HS-27A (cell line): ENCODE measurements around the gene ANKRD34A.

ENCODE experiments used
- DNase-seq: peaks from one replicate; pipeline ENCODE4 v3.0.0-alpha.2; 2012; ENCODE audit warnings: low read depth, missing footprints

The ANKRD34A gene

GRCh38 chr1:145964328-145965118 is at the start of gene ANKRD34A, which contains the start of gene POLR3GL:
Gene ANKRD34A (minus strand): TSS chr1:145964575. CDS start chr1:145961759, 2,816 bp downstream.
Gene POLR3GL (plus strand): TSS chr1:145964690. CDS start chr1:145974866, 10,176 bp downstream.
- DNase-seq = peak; percentile 82

DNA sequence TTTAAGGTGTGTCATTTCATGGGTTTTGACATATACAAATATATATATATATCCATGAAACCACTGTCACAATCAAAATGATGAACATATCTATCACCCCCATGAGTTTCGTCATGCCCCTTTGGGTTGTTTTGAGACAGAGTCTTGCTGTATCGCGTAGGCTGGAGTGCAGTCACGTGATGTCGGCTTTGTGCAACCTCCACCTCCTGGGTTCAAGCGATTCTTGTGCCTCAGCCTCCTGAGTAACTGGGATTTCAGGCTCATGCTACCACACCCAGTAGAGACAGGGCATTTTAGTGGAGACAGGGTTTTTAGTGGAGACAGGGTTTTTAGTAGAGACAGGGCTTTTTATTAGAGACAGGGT is 49.2 kb upstream of the ANKRD34A start:
- DNase-seq = no peak

DNA sequence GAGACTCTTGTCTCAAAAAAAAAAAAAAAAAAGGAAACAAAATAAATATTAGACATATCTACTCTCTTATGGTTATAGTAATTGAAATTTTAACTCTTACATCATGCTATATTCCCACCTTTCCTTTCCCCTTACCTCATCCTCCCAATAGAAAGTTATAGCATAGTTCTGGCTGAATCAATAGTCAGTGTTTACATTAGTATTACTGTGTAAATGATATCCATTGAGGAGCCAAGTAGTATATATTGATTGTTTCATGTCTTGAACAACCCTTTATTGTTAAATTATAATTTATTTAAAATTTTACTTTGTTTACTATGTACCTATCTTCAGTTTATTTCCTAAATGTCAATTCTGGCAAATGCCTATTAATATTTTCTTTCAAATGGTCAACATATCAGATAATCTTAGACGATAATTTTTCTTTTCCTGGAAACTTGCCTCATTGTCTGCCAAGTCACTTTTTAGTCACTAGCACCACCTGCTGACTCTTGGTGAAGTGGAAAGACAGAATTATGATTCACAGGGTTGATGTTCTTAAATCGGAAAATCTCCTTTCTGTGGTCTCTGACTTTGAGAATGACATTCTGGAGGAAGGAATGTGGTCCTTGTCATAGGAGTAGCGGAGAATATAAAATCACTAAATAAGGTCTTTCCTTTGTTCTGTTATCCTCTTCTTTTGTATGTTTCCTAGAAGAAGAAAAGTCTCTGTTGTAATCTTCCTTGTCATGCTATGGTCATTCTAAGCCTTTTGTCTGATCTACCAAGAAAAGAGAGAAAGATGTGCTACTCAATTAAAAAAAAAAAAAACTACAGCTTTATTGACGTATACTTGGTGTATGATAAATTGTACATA is 48.6 kb upstream of the ANKRD34A start:
- DNase-seq = peak; percentile 65

- no peak for DNase-seq
Observed at GRCh38 chr1:146010126-146010738, 45.9 kb upstream of the ANKRD34A start.

- DNase-seq = no peak
Observed at GRCh38 chr1:146007489-146008133, 43.2 kb upstream of the ANKRD34A start.

- no peak for DNase-seq
Observed at GRCh38 chr1:146001709-146002108, 37.3 kb upstream of the ANKRD34A start.

GRCh38 chr1:145999321-146000024 is 35.1 kb upstream of the ANKRD34A start:
- no peak for DNase-seq

DNA sequence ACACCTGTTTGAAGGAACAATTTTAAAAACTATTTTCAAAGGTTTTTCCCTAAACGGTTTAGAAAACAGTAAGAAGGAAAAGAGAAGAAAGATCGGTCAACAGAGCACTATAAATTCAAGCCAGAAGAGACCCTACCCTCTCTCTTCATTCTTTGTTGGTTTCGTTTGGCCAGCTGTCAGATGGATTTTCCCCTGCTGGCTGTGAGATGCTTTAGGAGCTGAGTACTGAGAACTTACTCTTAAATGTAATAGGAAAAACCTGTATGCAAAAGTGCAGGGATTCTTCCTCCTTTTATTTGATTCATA is 33.3 kb upstream of the ANKRD34A start:
- DNase-seq = no peak

GRCh38 chr1:145997016-145997717 is 32.8 kb upstream of the ANKRD34A start:
- DNase-seq = no peak

GRCh38 chr1:145996433-145997015 is 32.1 kb upstream of the ANKRD34A start, which contains the start of gene TXNIP:
Gene TXNIP (minus strand): TSS chr1:145996579. CDS start chr1:145996266, 313 bp downstream.
- peak; percentile 83 for DNase-seq

GRCh38 chr1:145995964-145996432 is 31.6 kb upstream of the ANKRD34A start:
- no peak for DNase-seq

- DNase-seq = no peak
Observed at GRCh38 chr1:145995148-145995881, 30.9 kb upstream of the ANKRD34A start.

- no peak for DNase-seq
Observed at GRCh38 chr1:145994391-145995120, 30.2 kb upstream of the ANKRD34A start.

DNA sequence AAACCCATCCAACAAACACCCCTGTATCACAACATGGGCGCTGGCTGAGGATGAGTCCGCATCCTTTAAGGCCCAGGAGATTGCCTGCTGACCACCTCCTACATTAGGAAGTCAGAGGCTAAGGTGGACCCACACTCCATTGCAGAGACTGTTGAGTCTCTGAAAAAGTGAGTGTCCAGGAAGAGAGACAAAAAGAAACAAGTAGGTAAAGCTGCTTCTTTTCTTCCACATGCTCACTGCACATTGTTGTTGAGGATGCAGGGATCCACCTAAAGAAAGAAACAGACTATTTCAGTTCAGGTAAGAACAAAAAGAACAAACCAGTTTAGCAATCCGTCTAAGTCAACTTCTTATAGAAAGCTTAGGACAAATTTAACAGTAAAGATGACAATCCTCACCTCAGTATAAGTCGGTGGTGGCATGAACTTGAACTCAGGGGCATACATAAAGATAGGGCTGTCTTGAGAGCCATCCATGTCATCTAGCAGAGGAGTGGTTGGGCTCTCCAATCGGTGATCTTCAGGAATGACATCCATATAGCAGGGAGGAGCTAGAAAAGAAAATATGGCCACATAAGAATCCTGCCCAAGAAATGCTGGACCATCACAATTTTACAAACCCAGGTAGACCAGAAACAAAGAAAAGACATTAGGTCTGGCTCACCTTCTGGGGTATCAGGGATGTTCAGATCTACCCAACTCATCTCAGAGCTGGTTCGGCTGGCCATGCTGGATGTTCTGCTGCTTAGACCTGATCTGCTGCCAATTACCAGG is 29.4 kb upstream of the ANKRD34A start:
- DNase-seq = no peak

- no peak for DNase-seq
Observed at GRCh38 chr1:145992958-145993617, 28.7 kb upstream of the ANKRD34A start.

DNA sequence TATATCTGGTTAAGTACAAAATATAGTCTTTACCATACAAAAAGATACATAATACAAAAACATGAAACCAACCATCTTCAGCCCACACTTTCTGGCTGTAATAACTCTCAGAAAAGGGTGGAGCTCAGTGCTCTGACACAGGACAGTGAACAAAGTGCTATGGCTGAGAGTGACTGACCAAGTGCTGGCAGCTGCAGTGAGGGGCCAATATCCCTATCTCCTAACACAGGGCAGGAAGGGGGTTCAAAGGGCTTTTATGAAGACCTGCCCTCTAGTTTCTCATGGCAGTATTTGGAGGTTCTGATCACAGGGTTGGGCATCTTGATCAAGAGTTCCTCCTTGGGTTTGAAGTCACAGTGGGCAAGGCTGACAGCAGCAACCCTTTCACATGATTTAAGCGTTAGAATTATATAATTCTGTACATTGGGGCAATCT is 28.1 kb upstream of the ANKRD34A start:
- no peak for DNase-seq

DNA sequence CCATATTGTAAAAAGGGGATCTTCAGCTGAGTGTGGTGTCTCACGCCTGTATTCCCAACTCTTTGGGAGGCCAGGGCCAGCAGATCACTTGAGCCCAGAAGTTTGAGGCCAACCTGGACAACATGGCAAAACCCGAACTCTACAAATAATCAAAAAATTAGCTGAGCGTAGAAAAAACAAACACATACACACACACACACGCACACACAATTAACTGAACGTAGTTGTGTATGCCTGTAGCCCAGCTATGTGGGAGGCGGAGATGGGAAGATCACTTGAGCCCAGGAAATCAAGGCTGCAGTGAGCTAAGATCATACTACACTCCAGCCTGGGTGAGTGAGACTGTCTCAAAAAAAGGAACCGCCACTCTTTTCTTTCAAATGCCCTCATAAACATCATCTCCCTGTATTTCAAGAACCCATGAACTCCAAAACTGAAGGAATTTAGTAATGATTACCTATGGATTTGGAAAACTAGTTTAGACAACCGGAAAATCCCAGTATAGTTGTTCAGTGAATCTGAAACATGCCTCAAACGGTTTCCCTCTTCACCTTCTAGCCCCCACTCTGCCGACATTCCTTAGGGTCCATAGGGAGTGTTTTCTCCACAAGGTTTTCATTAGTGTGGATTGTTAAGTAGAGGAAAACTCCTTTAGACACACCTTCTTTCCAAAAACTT is 27.5 kb upstream of the ANKRD34A start:
- no peak for DNase-seq
